KMS-11 (cell line): ENCODE results near the gene SPTY2D1.
"Not testable (repeated sequence)": the region's sequence is repeated elsewhere in the genome, so short reads cannot be mapped to it uniquely, and the experiment has no call there.

Experiments used
- H2AFZ ChIP-seq: fragments of 200-600 bp; sonication (generic); 2 replicates; pipeline ENCODE4 v1.6.1; 2016; ENCODE audit warnings: antibody characterized with exemption, mixed run types, low read depth
- H3K27ac ChIP-seq: fragments of 200-600 bp; sonication (generic); 2 replicates; pipeline ENCODE4 v1.6.1; 2016; ENCODE audit warnings: mild to moderate bottlenecking, mixed run types
- H3K27me3 ChIP-seq: fragments of 200-600 bp; sonication (generic); 2 replicates; pipeline ENCODE4 v1.6.1; 2017; ENCODE audit warnings: mild to moderate bottlenecking, low read depth, mixed run types, moderate library complexity; ENCODE audit not compliant: insufficient read depth
- H3K36me3 ChIP-seq: fragments of 200-600 bp; sonication (generic); 2 replicates; pipeline ENCODE4 v1.6.1; 2017; ENCODE audit warnings: mild to moderate bottlenecking, mixed run types; ENCODE audit not compliant: insufficient read depth
- H3K4me1 ChIP-seq: fragments of 200-600 bp; sonication (generic); 2 replicates; pipeline ENCODE4 v1.6.1; 2016; ENCODE audit warnings: mild to moderate bottlenecking, low read depth, mixed run types; ENCODE audit not compliant: poor library complexity, severe bottlenecking
- H3K4me2 ChIP-seq: fragments of 200-600 bp; sonication (generic); 2 replicates; pipeline ENCODE4 v1.7.0; 2016; ENCODE audit warnings: mild to moderate bottlenecking, mixed run types
- H3K4me3 ChIP-seq: fragments of 200-600 bp; sonication (generic); IDR thresholded peaks from 2 replicates; pipeline ENCODE4 v1.6.1; 2017; ENCODE audit warnings: low read depth, low read length, mixed read lengths; ENCODE audit not compliant: insufficient read depth
- H3K79me2 ChIP-seq: fragments of 200-600 bp; sonication (generic); 2 replicates; pipeline ENCODE4 v1.6.1; 2016; ENCODE audit warnings: low read depth, mixed run types; ENCODE audit not compliant: insufficient read depth
- H3K9ac ChIP-seq: fragments of 200-600 bp; sonication (generic); 2 replicates; pipeline ENCODE4 v1.6.1; 2016; ENCODE audit warnings: mild to moderate bottlenecking, mixed run types
- H4K20me1 ChIP-seq: fragments of 200-600 bp; sonication (generic); 2 replicates; pipeline ENCODE4 v1.6.1; 2016; ENCODE audit warnings: mild to moderate bottlenecking, mixed run types; ENCODE audit not compliant: insufficient read depth
- TF ChIP-seq, protein P1 (sequence below): fragments of 200-600 bp; sonication (generic); conservative IDR thresholded peaks from 2 replicates; pipeline ENCODE4 v1.6.1; 2017; ENCODE audit warnings: low read depth, mild to moderate bottlenecking, antibody characterized with exemption, low read length, moderate library complexity, mixed read lengths

The SPTY2D1 gene

DNA sequence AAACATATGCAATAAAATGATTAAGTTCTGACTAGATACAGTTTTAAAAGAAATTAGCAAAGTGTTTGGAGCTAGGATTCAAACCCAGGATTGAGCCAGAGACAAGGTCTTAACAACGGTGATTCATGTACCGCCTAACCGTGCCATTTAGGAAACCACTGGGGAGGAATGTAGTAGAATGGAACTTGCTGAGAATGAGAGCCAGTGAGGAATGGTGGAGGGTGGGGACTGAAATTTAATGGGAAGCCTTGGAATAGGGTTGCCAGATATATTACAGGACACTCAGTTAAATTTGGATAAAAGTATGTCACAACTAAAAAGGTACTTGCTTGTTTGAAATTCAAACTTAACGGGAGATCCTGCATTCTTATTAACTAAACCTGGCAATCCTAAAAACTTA, 34.0 kb upstream of the SPTY2D1 start:
- H3K79me2 ChIP-seq, result no peaks in the 10 kb centered on the region
- TF ChIP-seq, protein P1, sequence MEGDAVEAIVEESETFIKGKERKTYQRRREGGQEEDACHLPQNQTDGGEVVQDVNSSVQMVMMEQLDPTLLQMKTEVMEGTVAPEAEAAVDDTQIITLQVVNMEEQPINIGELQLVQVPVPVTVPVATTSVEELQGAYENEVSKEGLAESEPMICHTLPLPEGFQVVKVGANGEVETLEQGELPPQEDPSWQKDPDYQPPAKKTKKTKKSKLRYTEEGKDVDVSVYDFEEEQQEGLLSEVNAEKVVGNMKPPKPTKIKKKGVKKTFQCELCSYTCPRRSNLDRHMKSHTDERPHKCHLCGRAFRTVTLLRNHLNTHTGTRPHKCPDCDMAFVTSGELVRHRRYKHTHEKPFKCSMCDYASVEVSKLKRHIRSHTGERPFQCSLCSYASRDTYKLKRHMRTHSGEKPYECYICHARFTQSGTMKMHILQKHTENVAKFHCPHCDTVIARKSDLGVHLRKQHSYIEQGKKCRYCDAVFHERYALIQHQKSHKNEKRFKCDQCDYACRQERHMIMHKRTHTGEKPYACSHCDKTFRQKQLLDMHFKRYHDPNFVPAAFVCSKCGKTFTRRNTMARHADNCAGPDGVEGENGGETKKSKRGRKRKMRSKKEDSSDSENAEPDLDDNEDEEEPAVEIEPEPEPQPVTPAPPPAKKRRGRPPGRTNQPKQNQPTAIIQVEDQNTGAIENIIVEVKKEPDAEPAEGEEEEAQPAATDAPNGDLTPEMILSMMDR, result no peak
- H3K9ac ChIP-seq, result no peak overlapping the region
- no peak overlapping the region for H3K4me2 ChIP-seq
- H3K36me3 ChIP-seq, result no peaks in the 10 kb centered on the region
- H3K4me1 ChIP-seq, result no peaks in the 10 kb centered on the region
- no peaks in the 10 kb centered on the region for H3K27me3 ChIP-seq
- H4K20me1 ChIP-seq, result no peaks in the 10 kb centered on the region
- no peak overlapping the region for H3K4me3 ChIP-seq
- H2AFZ ChIP-seq, result no peak overlapping the region
- H3K27ac ChIP-seq, result no peak overlapping the region

DNA sequence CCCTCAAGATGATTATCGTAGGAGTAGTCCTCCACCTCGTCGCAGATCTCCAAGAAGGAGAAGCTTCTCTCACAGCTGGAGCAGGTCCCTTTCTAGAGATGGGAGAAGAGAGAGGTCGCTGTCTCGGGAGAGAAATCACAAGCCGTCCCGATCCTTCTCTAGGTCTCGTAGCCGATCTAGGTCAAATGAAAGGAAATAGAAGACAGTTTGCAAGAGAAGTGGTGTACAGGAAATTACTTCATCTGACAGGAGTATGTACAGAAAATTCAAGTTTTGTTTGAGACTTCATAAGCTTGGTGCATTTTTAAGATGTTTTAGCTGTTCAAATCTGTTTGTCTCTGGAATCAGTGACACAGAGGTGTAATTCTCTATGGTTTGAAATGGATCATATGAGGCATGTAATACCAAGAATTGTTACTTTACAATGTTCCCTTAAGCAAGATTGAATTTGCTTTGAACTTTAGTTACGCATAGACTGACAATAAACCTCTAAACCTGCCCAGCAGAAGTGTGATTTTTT, 31.3 kb upstream of the SPTY2D1 start:
- not testable (repeated sequence) for H3K4me1 ChIP-seq, H3K4me3 ChIP-seq, H3K27me3 ChIP-seq, H3K36me3 ChIP-seq, H3K9ac ChIP-seq, H3K4me2 ChIP-seq, H3K27ac ChIP-seq, H3K79me2 ChIP-seq, H4K20me1 ChIP-seq, H2AFZ ChIP-seq

GRCh38 chr11:18657673-18658072, 23.5 kb upstream of the SPTY2D1 start:
- TF ChIP-seq, protein P1, result no peak
- no peaks in the 10 kb centered on the region for H3K79me2 ChIP-seq
- no peak overlapping the region for H3K4me3 ChIP-seq
- H2AFZ ChIP-seq, result no peak overlapping the region
- H3K9ac ChIP-seq, result no peak overlapping the region
- no peak overlapping the region for H3K4me2 ChIP-seq
- H3K36me3 ChIP-seq, result no peaks in the 10 kb centered on the region
- no peaks in the 10 kb centered on the region for H3K27me3 ChIP-seq
- no peaks in the 10 kb centered on the region for H3K4me1 ChIP-seq
- no peaks in the 10 kb centered on the region for H4K20me1 ChIP-seq
- H3K27ac ChIP-seq, result no peak overlapping the region

- Histone ChIP-seq H2AFZ (no peak overlapping the region), H3K27ac (no peak overlapping the region), H3K4me1 (no peaks in the 10 kb centered on the region), H3K9ac (no peak overlapping the region), H3K27me3 (no peaks in the 10 kb centered on the region), H3K79me2 (no peaks in the 10 kb centered on the region), H4K20me1 (no peaks in the 10 kb centered on the region), H3K36me3 (no peaks in the 10 kb centered on the region), H3K4me2 (no peak overlapping the region), H3K4me3 (no peak overlapping the region)
- TF ChIP-seq, protein P1, result peak; percentile 70
Measured at GRCh38 chr11:18650859-18651557, 16.9 kb upstream of the SPTY2D1 start.

- TF ChIP-seq, protein P1, result no peak
- no peak overlapping the region for H3K4me3 ChIP-seq
- H3K36me3 ChIP-seq, result no peaks in the 10 kb centered on the region
- no peaks in the 10 kb centered on the region for H3K4me1 ChIP-seq
- H2AFZ ChIP-seq, result no peak overlapping the region
- no peaks in the 10 kb centered on the region for H4K20me1 ChIP-seq
- H3K9ac ChIP-seq, result no peak overlapping the region
- no peak overlapping the region for H3K27ac ChIP-seq
- H3K4me2 ChIP-seq, result no peak overlapping the region
- H3K27me3 ChIP-seq, result no peaks in the 10 kb centered on the region
- no peaks in the 10 kb centered on the region for H3K79me2 ChIP-seq
Measured at GRCh38 chr11:18650353-18650752, 16.2 kb upstream of the SPTY2D1 start.

DNA sequence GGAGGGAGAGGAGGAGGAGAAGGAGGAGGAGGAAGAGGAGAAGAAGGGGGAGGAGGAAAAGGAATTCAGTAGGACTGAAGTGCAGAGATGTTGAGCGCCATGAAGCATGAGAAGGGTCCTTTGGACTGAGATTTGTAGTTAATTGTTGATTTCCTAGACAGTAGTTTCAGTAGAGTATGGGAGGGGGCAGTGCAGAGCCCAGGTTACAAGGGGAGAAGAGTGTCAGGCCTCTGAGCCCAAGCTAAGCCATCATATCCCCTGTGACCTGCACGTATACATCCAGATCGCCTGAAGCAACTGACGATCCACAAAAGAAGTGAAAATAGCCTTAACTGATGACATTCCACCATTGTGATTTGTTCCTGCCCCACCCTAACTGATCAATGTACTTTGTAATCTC, 8.9 kb upstream of the SPTY2D1 start:
- not testable (repeated sequence) for H3K4me2 ChIP-seq, H3K27me3 ChIP-seq, H3K79me2 ChIP-seq, H3K4me3 ChIP-seq, H3K9ac ChIP-seq, H3K4me1 ChIP-seq, H4K20me1 ChIP-seq, H3K27ac ChIP-seq, H2AFZ ChIP-seq, H3K36me3 ChIP-seq
